ES-I3 (cell line): Measurements from ENCODE around the gene ARFGAP3.

ENCODE experiments used
- H3K36me3 ChIP-seq: 2 replicates; pipeline ENCODE4 v1.6.1; 2013; ENCODE audit warnings: mild to moderate bottlenecking, low read length, control low read depth, moderate library complexity; ENCODE audit not compliant: insufficient read depth
- H3K4me1 ChIP-seq: 2 replicates; pipeline ENCODE4 v1.6.1; 2013; ENCODE audit warnings: mild to moderate bottlenecking, control low read depth, low read length; ENCODE audit not compliant: insufficient read depth
- H3K9ac ChIP-seq: 2 replicates; pipeline ENCODE4 v1.6.1; 2013; ENCODE audit warnings: low read depth, mild to moderate bottlenecking, low read length, moderate library complexity
- H3K9me3 ChIP-seq: 2 replicates; pipeline ENCODE4 v1.6.1; 2013; ENCODE audit warnings: mild to moderate bottlenecking, low read length, moderate library complexity; ENCODE audit not compliant: control insufficient read depth, insufficient read depth

Gene ARFGAP3

DNA sequence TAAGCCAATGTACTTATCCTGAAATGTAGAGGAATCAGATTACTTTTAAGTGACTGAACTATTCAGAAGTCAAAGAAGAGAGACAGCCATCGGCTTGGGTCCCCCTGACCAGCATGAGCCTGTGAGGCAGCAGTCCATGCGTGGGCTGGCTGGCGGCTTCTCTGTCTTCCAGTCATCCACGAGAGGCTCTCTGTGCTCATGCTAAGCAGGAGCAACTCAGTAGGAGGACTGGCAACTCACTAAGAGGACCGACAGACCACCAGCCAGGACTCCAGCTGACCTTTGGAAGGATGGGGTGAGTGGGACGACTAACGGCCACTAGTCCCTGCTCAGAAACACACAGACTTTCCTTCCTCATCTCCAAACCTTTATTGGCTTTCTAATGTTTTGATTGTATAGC is 43.6 kb downstream of the ARFGAP3 start:
- Histone ChIP-seq H3K4me1 (no peaks in the 10 kb centered on the region), H3K36me3 (no peaks in the 10 kb centered on the region; the same call in 1 of the 2 replicates), H3K9ac (no peak overlapping the region), H3K9me3 (no peaks in the 10 kb centered on the region)

DNA sequence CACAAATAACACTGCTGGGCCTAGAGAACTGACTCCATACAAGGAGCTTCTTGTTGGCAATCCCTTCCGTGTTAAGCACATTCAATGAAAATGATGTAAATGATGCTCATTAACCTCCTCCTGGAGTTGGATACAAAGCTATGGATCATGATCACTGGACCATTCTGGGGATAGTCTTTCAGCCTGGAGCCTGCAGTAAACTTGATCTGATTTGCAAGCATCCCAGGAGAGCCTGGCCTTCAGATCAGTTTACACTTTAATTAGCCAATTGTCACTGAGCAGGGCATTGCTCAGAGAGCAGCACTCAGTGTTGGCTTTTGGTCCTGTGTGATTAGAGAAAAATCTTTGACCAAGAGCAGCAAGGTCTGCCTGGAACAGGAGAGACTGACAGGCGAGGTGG is 45.6 kb downstream of the ARFGAP3 start:
- H3K4me1 ChIP-seq = no peaks in the 10 kb centered on the region
- peaks cover 3% of the 10 kb centered on the region; the same call in 1 of the 2 replicates for H3K36me3 ChIP-seq
- H3K9ac ChIP-seq = no peak overlapping the region
- no peaks in the 10 kb centered on the region for H3K9me3 ChIP-seq

DNA sequence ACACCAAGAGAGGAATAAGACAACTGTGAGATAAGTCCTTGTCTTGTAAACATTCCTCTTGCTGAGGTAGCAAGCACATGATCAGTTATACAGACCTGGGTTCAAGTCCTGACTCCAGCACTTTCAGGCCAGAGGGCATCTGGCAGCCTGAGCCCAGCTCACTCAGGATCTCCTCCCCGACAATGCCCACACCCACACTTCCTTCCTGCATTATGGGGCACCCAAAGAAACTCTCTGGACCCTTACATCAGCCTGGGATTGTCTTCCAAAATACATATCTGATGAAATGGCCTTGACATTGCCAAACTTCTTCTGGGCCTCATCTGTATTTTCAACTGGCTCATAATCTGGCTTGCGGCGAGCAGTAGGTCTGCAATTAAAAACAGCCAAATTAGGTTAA is 48.6 kb downstream of the ARFGAP3 start:
- Histone ChIP-seq H3K36me3 (peaks cover 3% of the 10 kb centered on the region; the same call in 1 of the 2 replicates), H3K9ac (no peak overlapping the region), H3K4me1 (peaks cover 9% of the 10 kb centered on the region), H3K9me3 (no peaks in the 10 kb centered on the region)

DNA sequence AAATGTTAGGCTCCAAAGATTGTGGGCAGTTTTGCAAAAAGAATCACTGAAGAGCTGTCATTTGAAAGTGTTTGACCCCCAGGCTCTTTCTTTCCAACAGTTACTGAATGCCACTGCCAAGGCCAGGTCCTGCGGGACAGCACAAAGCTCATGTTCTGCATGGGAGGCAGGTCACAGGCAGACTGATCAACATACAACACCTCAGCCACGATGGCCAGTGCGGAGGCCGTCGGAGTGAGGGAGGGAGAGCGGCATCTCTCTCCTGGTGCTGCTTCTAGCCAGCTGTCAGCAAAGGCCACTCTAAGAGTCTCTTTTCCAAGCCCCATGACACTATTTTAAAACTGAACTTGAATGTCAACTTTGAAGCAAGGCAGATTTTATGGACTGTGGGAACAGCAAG is 49.9 kb downstream of the ARFGAP3 start:
- H3K4me1 ChIP-seq = peaks cover 9% of the 10 kb centered on the region
- H3K9ac ChIP-seq = no peak overlapping the region
- no peaks in the 10 kb centered on the region for H3K9me3 ChIP-seq
- peaks cover 3% of the 10 kb centered on the region; the same call in 1 of the 2 replicates for H3K36me3 ChIP-seq

DNA sequence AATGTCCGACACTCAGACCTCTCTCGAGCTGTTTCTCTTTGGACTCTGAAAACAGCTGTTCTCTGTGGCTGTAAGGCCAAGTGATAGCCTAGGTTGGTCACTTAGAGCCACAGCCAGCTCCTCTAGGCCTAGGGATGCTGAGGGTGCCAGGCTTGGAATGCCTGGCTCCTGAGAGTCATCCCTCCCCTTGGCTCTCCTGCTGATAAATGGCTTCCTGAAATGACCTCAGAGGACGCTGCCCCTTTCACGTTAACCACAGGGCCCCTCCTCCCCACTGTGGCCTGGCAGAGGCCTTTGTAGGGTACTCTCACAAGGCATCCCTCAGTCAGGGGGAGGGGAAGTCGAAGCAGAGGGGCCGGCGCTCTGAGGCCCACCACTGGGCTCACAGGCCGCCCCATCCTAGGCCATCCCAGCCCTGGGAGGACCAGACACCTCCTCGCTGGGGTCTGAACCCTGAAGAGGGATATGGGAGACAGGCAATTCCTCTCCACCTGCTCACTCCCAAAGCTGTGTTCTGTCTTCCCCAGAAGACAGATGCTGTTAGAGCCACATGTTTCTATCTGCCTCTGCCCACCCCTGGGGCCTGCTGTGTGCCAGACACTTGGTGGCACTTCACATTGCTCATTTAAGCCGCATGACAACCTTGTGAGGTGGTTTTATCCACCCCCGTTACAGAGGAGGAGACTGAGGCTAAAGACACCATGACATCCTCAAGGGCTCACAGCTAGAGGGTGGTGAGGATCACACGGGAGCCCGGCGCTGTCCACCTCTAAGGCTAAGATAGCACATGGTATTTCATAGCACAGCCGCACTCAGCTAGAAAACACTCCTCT is 50.9 kb downstream of the ARFGAP3 start:
- H3K36me3 ChIP-seq = peaks cover 3% of the 10 kb centered on the region; the same call in 1 of the 2 replicates
- peaks cover 9% of the 10 kb centered on the region for H3K4me1 ChIP-seq
- no peak overlapping the region for H3K9ac ChIP-seq
- no peaks in the 10 kb centered on the region for H3K9me3 ChIP-seq

DNA sequence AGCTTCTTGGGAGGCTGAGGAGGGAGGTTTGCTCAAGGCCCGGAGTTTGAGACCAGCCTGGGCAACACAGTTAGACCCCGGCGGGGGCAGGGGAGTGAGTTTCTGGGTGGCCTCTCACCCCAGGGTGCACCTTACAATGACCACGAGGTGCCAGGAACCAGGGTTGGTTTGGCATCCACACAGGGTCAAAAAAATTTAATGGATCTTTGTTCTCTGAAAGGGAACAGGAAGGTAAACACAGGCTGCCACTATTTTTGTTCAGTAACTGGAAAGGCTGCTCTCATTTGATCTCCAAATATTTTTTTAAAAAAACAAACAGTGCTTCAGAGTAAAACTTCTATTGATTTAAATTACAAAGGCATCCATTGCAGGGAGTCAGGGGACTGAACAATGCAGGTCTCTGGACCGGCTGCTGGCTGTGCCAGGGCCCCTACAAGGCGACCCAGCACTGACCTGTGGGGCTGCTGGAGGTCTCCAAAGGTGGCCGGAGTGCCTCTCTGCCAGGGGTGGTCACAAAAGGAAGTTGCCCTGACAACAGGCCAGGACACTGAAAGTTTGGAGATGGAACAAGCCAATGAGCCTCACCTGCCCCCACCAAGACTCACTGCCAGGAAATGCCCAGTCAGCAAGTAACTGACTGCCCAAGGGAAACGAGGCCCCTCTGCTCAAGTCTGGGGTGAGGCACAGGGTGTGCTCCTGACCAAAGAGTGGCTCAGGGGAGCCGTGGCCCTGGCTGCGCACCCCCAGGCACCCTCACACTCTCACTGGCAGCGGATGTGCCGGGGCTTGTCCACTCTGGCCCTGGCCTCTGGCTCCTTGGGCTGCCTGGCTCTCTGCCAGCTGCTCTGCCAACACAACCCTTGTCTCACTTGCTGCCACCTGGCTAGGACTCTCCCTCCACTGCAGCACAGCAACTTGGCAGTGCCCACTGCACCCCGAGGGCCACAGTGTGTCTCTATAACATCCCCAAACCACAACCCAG is 51.8 kb downstream of the ARFGAP3 start:
- Histone ChIP-seq H3K4me1 (peaks cover 9% of the 10 kb centered on the region), H3K9ac (no peak overlapping the region), H3K9me3 (no peaks in the 10 kb centered on the region), H3K36me3 (peaks cover 3% of the 10 kb centered on the region; the same call in 1 of the 2 replicates)

DNA sequence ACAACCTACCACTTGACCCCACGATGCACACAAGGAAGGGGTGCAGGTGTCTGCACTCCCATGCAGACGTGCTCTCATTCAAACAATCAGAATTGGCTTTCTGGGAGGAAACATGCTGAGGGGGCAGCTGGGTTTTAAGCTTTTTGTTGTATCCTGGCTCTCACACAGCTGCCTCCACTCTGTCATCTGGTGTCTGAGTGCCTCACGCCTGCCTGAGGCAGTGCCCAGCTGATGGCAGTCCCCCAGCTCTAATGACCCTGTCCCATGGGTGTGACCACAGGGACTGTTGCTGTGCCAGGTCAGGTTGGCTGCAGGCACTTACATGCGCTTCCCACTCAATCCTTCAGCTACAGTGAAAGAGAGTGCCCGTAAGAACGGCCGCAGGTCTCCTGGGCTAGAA is 53.7 kb downstream of the ARFGAP3 start:
- 0 out of 2 replicates have a peak, but pooled peaks cover 3% of the 10 kb centered on the region for H3K36me3 ChIP-seq
- H3K4me1 ChIP-seq = peaks cover 9% of the 10 kb centered on the region
- H3K9me3 ChIP-seq = no peaks in the 10 kb centered on the region
- H3K9ac ChIP-seq = no peak overlapping the region

DNA sequence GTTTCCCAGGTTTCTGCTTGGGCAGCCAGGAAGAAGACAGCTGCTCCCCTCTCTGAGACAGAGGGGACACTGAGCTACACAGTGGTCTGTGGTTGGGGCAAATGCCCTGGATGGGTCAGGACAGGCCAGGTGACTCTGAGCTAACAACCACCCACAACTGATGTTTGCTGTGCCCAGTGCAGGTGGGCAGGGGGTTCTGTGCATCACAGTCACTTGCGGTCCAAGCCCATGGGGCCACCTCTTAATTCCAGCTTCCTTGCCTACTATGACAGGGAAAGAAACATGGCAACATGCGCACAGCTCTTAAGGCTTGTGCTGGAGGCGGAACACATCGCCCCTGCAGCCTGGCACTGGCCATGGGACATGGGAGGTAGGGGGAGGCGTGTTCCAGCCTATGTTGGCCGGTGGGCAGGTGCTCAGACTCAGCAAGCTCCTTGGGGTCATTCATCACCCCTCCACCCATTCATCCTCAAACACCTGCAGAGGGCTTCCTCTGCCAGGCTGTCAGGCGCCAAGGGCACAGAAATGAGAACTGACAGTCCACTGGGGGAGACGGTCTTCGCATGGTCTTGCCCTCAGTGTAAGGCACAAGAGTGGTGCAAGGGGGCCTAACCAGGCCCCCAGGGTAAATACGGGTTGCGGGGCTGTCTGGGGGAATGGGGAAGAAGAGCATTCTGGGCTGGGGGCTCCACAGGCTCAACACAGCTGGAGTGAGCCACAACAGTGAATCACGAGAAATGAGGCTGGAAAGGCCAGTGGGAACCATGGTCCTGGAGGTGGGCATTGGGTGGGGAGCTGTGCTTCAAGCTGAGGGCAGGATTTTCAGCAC is 55.6 kb downstream of the ARFGAP3 start:
- H3K9ac ChIP-seq = no peak overlapping the region
- no peaks in the 10 kb centered on the region for H3K36me3 ChIP-seq
- no peaks in the 10 kb centered on the region for H3K9me3 ChIP-seq
- H3K4me1 ChIP-seq = peaks cover 9% of the 10 kb centered on the region

DNA sequence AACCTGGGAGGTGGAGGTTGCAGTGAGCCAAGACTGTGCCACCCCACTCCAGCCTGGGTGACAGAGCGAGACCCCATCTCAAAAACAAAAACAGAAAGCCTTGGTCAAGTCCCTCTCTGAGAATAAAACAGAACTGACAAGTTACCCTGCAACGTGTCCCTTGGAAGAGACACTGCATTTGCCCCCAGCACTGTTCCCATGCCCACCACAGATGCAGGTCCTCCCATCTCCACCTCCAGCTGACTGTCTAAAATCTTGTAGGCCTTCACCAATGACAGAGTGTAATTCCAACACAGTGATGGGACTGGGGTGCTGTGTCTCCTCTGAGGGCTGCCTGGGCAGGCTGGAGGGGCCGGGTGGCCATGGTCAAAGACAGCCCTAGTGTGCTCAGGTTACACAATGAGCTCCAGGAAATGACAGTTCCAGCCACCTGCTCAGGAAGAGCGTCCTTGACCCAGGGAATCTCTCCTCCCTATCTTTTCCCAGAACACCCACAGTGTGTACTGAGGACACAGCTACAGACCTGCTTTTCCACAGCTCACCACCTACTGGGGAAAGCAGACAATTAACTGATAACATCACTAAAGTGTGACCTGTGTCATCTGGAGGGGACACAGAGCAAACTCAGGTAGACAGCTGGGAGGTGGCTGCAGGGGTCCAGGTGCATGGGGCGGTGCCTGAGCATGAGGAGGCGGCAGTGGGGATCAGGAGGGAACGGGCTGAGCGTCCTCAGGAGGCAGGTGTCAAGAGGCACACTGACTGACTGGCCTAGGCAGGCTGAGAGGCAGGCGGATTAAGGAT is 56.4 kb downstream of the ARFGAP3 start:
- H3K9me3 ChIP-seq = no peaks in the 10 kb centered on the region
- no peak overlapping the region for H3K9ac ChIP-seq
- peaks cover 6% of the 10 kb centered on the region for H3K4me1 ChIP-seq
- H3K36me3 ChIP-seq = no peaks in the 10 kb centered on the region

DNA sequence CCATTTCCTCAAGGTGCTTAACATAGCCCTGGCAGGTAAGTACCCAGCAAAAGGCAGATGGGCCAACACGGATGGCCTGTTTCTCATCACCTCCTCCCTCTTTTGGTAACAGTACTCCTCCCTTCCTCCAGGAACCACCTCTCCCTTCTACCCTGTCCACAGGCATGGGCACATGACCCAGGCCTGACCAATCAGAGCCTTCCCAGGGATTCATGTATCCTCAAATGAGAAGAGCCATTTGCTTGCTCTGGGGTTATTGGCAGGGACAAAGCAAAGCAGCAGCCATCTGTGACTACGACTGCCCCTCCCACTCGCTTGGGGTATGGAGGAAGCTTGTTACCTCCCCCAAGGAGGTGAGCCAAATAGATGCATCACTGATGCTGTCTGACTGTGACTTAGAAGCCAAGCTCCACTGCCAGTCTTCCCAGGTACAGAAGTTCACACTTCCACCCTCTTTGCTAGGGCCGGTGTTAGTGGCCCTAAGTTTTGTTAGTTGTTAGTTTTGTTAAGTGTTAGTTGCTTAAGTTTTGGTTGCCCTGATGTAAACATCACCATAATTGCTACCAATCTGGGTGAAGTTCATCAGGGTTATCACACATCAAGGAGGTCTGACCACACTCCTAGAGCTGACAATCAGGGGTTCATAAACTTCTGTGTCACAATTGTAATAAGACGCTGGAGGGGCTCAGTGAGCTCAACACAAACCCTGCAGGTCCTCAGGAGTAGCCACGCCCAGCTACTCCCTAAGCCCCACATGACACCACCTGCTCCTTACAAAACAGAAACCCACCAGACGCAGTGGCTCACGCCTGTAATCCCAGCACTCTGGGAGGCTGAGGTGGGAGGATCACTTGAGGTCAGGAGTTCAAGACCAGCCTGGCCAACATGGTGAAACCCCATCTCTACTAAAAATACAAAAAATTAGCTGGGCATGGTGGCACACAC is 57.3 kb downstream of the ARFGAP3 start:
- no peaks in the 10 kb centered on the region for H3K9me3 ChIP-seq
- no peak overlapping the region for H3K9ac ChIP-seq
- no peaks in the 10 kb centered on the region for H3K4me1 ChIP-seq
- no peaks in the 10 kb centered on the region for H3K36me3 ChIP-seq

DNA sequence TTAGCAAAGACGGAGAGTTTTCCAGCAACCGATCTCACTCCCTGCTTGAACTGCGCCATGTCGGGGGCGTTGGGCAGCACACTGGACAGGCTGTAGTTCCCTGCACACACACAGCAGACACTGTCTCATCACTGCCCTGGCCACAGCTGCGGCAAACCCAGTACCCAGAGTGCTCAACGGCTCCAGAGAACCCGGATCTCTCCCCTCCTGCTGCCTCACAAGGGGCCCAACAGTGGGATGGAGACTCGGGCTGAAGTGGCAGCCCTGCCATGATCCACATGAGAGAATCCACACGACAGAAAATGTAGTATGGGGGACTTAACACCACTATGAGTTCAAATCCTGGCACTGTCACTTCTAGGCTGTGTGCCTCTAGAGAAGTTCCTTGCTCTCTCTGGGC is 58.0 kb downstream of the ARFGAP3 start:
- H3K36me3 ChIP-seq = no peaks in the 10 kb centered on the region
- H3K4me1 ChIP-seq = no peaks in the 10 kb centered on the region
- no peak overlapping the region for H3K9ac ChIP-seq
- H3K9me3 ChIP-seq = no peaks in the 10 kb centered on the region

DNA sequence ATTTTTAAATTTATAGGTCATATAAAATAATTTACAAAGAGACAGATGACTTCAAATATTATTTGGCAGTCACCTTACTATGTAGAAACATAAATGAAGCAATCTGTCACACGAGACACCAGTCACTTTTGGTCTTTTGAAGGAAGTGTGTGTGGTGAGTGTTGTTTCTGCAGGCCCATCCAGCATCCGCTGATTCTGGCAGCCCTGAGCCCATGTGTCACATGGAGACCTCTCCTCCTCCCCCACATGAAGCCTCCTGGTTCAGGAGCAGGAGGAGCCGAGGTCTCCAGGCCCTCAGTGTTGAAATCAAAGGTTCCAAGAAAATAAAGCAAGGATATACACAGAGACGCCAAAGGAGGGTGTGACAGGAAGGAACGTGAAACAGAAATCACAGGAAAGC is 60.1 kb downstream of the ARFGAP3 start:
- H3K4me1 ChIP-seq = no peaks in the 10 kb centered on the region
- no peak overlapping the region for H3K9ac ChIP-seq
- H3K36me3 ChIP-seq = no peaks in the 10 kb centered on the region
- no peaks in the 10 kb centered on the region for H3K9me3 ChIP-seq
